Stimulated activated naive CD4-positive, alpha-beta T cell (primary cell): ENCODE results near the gene CCDC172.

Experiments
- DNase-seq, 6 experiments: peaks; one replicate each; lab custom pipeline; 2025; lab: John Stamatoyannopoulos, UW

The CCDC172 gene, protein sequence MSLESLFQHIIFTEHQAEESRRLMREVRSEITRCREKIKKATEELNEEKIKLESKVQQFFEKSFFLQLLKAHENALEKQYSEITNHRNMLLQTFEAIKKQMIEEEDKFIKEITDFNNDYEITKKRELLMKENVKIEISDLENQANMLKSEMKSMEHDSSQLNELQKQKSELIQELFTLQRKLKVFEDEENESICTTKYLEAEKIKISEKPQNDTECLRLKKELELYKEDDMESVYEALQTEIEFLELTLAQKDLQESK

DNA sequence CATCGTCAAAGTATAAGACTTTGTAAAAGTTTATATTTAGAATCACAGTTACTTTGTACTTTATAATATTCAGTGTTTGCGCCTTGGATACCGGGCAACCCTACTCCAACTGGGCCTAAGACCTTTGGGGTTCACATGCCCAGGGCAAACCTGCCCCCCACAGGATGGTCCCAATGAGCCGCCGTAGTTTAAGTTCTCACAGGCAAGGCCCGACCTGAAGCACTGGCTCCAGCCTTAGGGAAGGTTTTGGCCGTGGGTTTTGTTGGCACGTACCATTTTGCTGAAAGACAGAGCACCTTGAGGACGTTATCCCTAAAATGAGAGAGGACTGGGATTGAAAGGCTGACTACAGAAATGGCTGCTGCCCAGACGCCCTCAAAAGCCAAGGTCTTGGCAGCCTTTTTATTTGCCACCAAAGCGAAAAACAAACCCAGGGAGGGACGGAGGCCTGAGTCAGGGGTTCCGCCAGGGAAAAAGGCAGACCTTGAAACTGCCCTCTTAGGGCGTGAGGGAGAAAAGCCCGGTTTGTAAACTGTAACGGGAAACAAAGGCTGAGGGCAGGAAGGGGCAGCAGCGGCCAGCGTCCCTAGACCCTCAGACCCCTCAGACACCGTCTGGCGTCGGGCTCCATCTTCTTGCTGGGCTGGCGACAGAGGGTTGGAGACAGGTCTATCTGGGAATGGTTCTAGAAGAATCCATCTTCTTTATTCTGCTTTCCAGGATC is at the start of gene CCDC172:
Gene CCDC172, plus strand, starts transcription at position 222 of the 724 bp plus-strand sequence. CDS start 564 bp downstream, outside the sequence.
- no peak for DNase-seq

DNA sequence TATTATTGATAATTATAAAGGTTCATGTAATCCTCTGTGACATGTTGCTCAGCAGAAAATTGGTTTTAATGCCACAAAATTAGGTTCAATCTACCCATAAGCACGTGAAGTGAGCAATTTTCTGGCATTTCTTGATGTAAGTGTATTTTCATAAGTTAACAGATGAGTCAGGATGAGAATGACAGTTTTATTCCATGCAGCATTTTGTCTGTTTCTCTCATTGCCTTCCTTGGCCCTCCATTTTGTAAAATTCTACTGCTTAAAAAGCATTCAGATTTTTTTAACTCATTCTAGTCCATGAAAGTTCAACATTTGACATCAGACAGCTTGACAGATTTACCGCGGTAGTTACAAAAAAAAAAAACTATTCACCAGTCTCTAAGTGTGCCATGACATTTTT is 47.3 kb upstream of the CCDC172 start:
- DNase-seq, result no peak

DNA sequence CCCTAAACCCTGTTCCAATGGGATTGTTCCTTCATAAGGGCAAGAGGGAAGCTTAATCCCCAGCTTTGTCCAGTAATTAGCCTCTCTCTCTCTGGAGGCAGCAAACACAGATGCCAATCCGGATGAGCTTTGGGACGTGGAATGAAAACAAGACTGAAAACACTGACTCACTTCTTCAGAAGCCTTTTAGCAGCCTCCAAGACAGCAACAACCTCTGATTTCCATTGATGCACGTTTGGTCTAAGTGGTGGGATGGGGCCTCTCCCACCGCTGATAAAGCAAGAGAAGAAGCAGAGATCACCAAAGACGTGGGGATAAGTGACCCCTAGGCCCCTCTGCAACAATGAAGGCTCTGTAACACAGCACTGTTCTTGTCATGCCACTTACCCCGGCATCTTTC is 45.4 kb upstream of the CCDC172 start:
- DNase-seq, result no peak

DNA sequence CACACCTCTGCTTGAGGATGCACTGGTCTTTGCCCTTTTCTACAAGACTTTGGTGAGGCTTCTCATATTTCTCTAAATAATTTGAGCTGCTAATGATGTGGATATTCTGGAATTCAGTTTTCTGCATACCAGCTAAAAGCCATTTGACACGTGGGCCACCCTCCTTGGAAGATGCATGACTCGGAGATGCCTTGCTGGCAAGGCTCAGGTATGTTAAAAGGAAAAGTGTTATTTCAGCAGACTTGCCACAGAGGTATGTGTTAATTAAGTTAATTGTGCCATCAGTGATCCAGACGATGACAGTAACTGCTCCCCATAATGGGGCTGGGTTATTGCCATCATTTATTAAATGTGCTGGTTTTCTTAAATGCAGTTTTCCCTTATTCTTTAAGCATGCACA is 42.5 kb upstream of the CCDC172 start:
- no peak for DNase-seq

DNA sequence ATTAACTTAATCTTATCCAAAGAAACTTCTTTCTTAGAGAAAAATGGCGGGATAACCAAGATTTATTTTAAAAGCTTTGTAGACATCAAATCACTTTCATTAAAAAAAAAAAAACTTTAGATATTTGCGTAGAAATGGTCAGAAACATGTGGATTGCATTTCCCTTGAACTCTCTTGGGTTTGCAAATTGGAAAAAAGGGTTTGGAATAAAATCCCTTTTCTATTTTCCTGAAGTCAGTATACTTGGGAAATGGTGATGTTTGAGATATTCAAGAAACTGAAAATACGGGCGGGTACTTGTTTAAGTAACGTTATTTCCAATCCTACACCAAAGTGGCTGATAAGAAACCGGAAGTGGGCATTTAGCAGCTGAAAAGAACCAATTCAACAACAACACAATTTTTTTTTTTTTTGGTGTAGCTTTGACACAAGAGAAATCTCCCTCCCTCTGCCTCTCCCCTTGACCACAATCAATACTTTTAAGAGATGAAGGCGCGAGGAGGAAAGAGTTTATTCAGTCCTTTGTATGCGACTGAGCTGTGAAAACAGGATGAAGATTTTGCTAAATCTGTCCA is 37.5 kb upstream of the CCDC172 start:
- DNase-seq, result no peak

DNA sequence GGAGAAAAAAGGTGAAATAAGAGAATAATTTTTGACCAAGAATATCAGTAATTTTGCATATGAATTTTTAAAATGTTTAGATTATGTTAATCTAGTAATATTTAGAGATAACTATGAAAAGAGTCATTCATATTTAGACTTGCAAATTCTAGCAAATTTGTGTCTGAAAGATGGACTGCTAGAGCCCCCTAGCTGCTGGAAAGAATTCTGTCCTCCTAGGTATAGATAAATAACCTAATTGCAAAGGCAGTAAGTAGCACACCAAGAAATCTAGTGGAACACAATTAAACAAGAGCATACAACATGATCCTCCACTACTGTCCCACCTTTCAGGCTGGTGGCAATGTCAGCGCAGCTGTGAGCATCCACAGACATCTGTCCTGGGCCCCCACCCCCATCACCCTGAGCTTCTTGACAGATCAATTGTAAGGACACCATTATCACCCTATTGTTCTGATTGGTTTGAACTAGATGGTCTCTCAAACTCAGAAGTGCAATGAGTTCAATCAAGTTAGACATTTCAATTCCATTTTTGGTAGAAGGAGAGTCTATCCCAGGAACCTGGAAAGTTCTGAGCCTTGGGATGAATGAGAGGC is 36.2 kb upstream of the CCDC172 start:
- no peak for DNase-seq

DNA sequence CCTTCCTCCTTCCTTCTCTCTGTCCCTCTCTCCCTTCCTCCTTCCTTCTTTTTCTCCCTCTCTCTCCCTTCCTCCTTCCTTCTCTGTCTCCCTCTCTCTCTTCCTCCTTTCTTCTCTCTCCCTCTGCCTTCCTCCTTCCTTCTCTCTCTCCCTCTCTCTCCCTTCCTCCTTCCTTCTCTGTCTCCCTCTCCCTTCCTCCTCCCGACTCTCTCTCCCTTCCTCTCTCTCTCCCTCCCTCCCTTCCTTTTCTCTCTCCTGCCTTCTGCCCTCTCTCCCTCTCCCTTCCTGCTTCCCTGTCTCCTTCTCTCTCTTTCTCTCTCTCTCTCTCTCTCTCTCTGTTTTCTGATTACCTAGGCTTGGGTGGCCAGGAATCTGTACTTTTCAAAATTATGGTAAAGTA is 34.6 kb upstream of the CCDC172 start:
- DNase-seq, result no peak

DNA sequence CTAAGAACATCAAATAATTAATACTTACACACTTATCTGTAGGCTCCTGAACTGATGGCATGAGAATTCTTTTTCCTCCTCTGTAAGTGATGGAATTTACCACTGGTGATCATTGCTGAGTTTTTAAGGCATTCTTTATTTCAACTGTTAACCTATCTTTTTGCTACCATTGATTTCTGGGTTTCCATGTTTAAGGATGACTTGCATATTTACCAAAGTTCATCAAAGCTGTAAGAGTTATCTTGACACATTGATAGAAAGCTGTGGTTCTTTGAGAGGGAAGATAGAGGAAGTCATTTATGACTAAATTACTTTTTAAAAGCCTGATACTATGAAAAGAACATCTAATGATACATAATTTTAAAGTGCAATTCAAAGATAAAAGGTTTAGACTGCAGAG is 31.8 kb upstream of the CCDC172 start:
- DNase-seq, result no peak

DNA sequence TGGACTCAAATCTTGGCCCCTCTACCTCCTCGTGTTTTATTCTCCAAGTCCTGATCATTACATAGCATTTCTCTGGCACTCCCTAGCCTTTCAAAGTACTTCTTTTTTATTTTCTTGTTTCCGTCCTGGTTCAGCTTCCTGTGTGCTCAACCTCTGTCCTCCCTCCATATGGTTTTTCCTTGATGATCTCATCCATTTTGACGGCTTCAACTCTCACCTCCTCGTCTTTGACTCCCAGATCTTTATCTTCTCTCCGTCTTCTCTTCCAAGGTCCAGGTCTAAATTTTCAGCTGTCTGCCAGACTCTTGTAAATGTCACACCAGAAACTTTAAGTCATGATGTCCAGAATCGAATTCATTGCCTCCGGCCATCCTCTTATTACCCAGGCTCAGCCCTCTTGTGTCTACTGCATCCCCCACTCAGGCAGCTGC is 27.9 kb upstream of the CCDC172 start:
- no peak for DNase-seq

DNA sequence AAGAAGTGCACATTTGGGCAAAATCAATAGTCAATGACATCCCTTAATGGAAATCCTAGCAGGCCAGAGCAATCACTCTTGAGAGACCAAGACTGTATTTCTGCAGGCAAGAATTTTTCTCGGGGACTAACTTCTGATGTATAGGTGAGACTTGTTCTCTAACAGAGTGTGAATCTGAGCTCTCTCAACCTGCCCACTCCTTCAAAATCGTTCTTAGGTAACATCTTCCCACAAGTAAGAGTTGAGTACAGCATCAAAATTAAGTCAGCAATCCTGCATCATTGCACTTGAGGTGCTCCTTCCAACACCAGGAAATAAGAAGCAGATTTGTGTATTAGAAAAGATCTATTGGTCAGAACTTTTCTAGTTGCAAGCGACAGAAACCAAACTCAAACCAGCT is 25.7 kb upstream of the CCDC172 start:
- DNase-seq, result no peak

DNA sequence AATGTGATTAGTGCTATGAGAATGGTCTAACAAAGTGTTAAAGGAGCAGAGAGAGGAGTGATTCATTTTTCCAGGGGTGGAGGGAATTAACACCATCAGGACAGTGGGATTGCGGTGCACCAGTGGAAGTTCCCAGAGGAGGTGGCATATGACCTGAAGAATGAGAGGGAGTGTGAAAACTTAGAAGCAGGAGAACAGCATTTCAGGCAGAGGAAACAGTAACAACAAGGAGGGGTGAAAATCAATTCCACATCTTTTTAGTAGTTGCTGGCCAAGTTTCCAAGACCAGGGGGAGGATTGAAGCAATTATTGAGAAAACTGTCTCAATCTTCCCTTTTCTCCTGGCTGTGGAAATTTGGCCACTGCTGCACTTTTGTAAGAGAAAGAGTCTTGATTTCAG is 23.7 kb upstream of the CCDC172 start:
- no peak for DNase-seq

DNA sequence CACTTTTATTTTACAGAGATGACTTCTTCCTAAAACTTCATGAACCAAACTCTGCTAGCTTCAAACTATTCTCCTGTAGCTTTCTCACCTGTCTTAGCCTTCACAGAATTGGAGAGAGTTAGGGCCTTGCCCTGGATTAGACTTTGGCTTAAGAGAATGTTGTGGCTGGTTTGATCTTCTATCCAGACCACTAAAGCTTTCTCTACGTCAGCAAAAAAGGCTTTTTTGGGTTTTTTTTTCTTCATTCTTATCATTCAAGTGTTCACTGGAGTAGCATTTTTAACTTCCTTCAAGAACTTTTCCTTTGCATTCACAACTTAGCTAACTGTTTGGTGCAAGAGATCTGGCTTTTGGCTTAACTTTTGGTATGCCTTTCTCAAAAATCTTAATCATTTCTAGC is 19.3 kb upstream of the CCDC172 start:
- DNase-seq, result no peak

DNA sequence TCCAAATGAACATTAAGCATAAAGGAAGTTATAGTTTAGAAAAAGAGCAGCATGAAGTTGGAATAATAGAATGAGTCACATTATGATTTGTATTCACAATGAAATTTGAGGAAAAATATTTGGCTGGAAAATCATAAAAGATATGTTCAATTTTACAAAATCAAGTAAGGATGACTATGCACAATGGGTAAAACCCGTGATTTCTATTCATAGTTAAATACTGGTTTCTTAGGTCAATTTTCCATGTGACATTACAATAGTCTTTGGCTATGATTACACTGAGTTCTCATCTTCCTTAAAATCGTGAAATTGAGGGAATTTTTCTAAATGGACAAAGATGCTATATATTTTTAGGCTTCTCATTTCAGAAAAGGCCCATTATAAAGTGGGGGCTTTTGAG is 17.4 kb upstream of the CCDC172 start:
- DNase-seq, result no peak

DNA sequence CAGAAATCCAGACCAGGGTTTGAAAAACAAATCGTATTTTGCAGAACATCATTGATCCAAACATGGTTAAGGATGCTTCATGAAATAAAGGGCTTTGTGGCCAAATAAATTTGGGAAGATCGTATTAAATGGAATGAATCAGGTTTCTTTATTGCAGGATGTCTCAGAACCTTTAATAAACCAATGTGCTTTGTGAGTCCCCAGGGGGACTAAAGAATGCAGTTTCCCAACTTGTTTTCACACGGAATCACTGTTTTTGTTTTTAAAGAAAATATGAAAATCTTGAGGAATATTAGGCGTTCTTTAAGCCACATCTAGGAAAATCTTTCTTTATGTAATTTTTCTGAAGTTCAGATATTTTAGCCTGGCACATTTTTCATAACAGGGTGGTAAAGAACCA is 16.8 kb upstream of the CCDC172 start:
- DNase-seq, result no peak

DNA sequence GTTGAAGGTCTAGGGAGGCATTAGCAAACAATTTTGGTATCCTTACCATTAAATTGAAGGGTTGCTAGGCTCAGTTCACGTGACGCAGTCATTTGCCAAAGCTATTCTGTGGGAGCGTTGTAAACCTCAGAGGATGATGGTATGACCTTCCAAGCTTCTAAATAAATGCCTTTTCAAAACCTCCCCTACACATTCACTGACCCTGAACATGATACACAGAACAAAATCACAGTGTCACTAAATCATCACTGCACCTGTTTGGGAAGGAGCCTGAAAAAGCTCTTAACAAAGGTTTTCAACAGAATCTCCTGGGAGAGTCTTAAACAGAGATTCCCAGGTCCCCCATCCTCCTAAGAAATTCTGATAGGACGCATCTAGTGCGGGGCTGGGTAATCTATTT is 13.2 kb upstream of the CCDC172 start:
- no peak for DNase-seq

DNA sequence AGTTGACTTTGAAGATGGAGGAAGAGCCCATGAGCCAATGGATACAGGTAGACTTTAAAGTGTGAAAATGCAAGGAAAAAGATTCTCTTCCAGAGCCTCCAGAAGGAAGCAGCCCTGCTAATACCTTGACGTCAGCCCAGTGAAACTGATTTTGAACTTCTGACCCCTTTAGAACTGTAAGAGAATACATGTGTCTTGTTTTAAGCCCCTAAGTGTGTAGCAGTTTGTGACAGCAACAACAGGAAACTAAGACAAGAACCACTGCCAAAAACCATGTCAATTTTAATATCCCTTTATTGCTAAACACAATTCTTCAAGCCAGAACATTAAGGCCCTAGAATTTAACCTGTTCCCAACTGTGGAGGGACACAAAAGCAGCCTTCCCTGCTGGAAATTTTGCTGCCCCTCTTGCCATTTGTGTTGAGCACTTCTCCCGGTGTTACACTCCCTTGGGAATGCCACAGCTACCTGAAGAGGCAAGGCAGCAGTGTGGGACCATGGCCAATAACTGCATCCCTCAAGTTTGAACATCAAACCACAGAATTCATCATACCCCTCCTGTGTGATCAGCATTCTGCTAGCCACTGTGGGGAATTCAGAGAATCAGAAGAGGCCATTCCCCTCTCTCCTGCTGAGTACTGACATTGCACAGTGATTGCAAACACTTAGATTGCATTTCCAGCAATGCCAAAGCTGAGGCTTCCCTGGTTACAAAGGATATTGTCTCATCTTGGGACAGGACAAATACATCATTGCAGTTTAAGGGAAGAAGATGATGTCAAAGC is 12.3 kb upstream of the CCDC172 start:
- no peak for DNase-seq

DNA sequence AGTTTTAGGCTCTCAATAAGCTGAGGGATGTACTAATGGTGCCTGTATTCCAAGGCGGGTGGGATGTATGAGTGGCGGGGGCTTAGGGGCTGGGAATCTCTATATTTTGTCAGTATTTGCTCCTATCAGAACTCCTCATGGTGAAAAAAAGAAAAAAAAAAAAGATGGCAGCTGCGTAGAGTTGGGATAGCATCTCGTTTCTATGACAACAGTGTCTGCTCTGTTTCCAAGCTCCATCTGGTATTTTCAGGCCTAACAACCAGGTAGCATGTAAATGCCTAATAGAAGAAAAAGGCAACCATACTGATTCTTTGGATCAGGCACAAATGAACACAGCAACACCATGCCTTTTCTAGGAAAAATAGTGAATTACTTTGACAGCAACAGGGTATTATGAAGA is 11.7 kb upstream of the CCDC172 start:
- no peak for DNase-seq

DNA sequence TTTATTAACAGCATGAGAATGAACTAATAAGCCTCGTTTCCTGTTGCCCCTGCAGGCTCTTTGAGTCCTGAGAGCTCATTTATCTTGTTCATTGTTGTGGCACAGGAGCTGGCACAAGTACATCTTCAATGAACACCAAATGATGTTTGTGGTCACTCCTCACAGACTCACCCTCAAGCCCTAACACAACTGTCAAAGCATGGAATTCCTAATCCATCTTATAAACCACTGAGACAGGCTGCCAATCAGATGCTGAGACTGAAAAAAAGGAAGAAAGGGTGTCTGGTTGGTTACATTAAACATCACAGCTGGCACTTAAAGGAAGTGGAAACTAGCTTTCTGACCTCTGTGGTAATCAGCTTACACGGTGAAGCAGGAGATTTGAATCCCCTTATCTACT is 7.7 kb upstream of the CCDC172 start:
- DNase-seq, result no peak

DNA sequence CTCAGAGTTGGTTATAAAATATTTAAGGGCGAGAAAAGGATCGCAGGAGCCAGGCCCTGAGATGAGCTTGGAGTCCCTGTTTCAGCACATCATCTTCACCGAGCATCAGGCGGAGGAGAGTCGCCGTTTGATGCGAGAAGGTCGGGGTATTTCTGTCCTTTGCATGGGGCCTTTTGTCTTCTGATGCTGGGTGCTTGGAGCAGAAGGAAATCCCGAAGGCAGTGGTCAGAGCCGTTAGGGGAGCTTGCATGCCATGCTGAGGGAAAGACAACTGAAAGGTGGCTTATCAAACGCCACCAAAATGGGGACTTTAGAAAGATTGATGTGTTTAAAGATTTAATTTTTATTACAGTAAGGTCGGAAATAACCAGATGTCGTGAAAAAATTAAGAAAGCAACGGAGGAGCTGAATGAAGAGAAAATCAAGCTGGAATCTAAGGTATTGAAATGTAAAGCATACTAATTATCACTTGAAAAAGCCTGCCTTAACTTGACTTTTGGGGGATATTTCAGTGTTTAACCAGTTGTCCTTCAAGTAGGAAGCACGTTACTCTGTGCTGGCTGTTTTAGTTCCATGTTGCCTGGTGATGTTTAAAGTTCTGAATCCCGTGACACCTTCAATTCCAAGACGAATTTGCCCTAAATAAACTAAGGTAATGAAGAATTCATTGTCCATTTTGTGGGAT is 845 bp downstream of the CCDC172 start:
- DNase-seq, result no peak

DNA sequence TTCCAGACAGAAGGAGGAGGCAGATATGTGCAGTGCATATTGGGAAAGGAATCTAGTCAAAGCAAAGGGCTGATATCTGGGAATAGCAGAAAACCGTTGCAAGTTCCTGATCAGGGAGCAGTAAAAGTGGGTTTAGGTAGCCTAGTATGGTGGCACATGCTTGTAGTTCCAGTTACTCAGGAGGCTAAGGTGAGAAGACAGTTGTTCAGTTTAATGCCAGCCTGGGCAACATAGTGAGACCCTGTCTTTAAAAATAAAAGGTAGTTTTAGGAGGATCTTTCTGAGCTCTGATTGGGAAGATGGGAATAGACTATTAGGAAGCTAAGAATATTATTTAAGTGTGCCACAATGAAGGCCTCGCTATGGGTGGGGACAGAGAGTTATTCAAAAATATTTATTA is 1.7 kb downstream of the CCDC172 start:
- no peak for DNase-seq

DNA sequence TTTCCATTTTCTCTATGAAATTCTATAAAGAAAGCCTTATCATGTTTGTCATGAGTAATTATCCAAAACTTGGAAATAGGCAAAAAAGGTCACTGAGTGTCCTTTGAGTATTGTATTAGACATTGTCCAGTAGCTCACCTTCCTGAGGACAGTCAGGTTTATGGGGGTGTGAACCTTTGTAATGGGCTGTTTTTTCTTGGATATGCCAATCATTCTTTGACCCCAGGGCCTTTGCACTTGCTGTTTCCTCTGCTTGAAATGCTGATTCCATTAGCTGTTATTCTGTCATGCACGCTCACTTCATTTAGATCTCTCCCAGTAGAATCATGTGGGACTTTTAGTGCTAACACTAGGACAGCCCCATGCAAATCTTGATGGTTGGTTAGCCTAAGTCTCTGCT is 4.9 kb downstream of the CCDC172 start:
- no peak for DNase-seq

DNA sequence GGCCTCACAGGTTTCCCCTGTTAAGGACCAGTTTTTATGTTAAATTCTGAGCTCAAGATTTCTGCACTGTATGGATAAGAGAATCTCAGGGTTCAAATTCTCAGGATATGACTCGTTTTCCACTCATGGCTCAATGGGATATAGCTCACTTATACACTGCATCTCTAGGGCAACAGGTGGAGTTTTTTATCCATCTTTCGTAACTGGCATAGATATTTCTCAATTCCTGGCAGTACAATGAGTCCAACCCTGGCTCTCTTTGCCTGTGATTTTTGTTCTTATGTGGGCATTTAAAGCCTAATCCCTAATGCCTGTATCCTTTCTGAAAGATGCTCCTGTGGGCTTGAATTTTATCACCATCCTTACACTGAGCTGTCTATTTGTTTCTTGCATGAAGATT is 7.6 kb downstream of the CCDC172 start:
- DNase-seq, result no peak
